ENCODE measurements around the gene CELSR1.

CELSR1 gene

GRCh38 chr22:46567471-46567870 lies 30.1 kb upstream of the CELSR1 start:
- Histone ChIP-seq H3K36me3 (ENCODE audit: control insufficient read depth, low read length) (no peaks in the 10 kb centered on the region), H4K20me1 (ENCODE audit: control insufficient read depth, insufficient read depth, low read depth, low read length) (no peaks in the 10 kb centered on the region), H3K4me2 (ENCODE audit: low read length) (no peak overlapping the region), H3K27me3 (ENCODE audit: control insufficient read depth, low read length) (no peaks in the 10 kb centered on the region), H3F3A (ENCODE audit: control insufficient read depth, insufficient read depth) (peaks cover 11% of the 10 kb centered on the region), H3K4me1 (ENCODE audit: control insufficient read depth, low read length) (peaks cover 19% of the 10 kb centered on the region), H3K27ac (ENCODE audit: low read depth, low read length) (no peak overlapping the region), H3K79me2 (ENCODE audit: control insufficient read depth, low read length) (no peaks in the 10 kb centered on the region), H3K4me3 (ENCODE audit: low read length) (no peak overlapping the region), H3K9me3 (ENCODE audit: control insufficient read depth, insufficient read depth, low read length) (peaks cover 10% of the 10 kb centered on the region), H3K9me2 (replicated peaks; ENCODE audit: control insufficient read depth, low read length) (no peaks in the 10 kb centered on the region)
- TF ChIP-seq CTCF (IDR thresholded peaks at IDR 0.05; ENCODE audit: low read depth, low read length, poor library complexity, severe bottlenecking) (no peak), EZH2phosphoT487 (IDR thresholded peaks at IDR 0.05; ENCODE audit: borderline replicate concordance, low read length) (no peak)

GRCh38 chr22:46564084-46564714 lies 26.8 kb upstream of the CELSR1 start:
- Histone ChIP-seq H3K4me1 (ENCODE audit: control insufficient read depth, low read length) (peaks cover 37% of the 10 kb centered on the region), H4K20me1 (ENCODE audit: control insufficient read depth, insufficient read depth, low read depth, low read length) (no peaks in the 10 kb centered on the region), H3K79me2 (ENCODE audit: control insufficient read depth, low read length) (no peaks in the 10 kb centered on the region), H3K9me2 (replicated peaks; ENCODE audit: control insufficient read depth, low read length) (no peaks in the 10 kb centered on the region), H3K27ac (ENCODE audit: low read depth, low read length) (no peak overlapping the region), H3K4me3 (ENCODE audit: low read length) (peak overlapping the region; percentile 62), H3K27me3 (ENCODE audit: control insufficient read depth, low read length) (no peaks in the 10 kb centered on the region), H3K9me3 (ENCODE audit: control insufficient read depth, insufficient read depth, low read length) (no peaks in the 10 kb centered on the region), H3K36me3 (ENCODE audit: control insufficient read depth, low read length) (no peaks in the 10 kb centered on the region), H3F3A (ENCODE audit: control insufficient read depth, insufficient read depth) (peaks cover 15% of the 10 kb centered on the region), H3K4me2 (ENCODE audit: low read length) (peak overlapping the region; percentile 80)
- TF ChIP-seq EZH2phosphoT487 (IDR thresholded peaks at IDR 0.05; ENCODE audit: borderline replicate concordance, low read length) (no peak), CTCF (IDR thresholded peaks at IDR 0.05; ENCODE audit: low read depth, low read length, poor library complexity, severe bottlenecking) (no peak)

- H3K4me3 ChIP-seq (ENCODE audit: low read length) = peak overlapping the region; percentile 62
- H3F3A ChIP-seq (ENCODE audit: control insufficient read depth, insufficient read depth) = peaks cover 13% of the 10 kb centered on the region
- peak overlapping the region; percentile 55 for H3K27ac ChIP-seq (ENCODE audit: low read depth, low read length)
- no peaks in the 10 kb centered on the region for H4K20me1 ChIP-seq (ENCODE audit: control insufficient read depth, insufficient read depth, low read depth, low read length)
- H3K4me1 ChIP-seq (ENCODE audit: control insufficient read depth, low read length) = peaks cover 37% of the 10 kb centered on the region
- H3K4me2 ChIP-seq (ENCODE audit: low read length) = peak overlapping the region; percentile 80
- no peaks in the 10 kb centered on the region for H3K9me2 ChIP-seq (replicated peaks; ENCODE audit: control insufficient read depth, low read length)
- H3K9me3 ChIP-seq (ENCODE audit: control insufficient read depth, insufficient read depth, low read length) = no peaks in the 10 kb centered on the region
- no peaks in the 10 kb centered on the region for H3K27me3 ChIP-seq (ENCODE audit: control insufficient read depth, low read length)
- H3K79me2 ChIP-seq (ENCODE audit: control insufficient read depth, low read length) = no peaks in the 10 kb centered on the region
- TF ChIP-seq CTCF (IDR thresholded peaks at IDR 0.05; ENCODE audit: low read depth, low read length, poor library complexity, severe bottlenecking) (peak; percentile 81), EZH2phosphoT487 (IDR thresholded peaks at IDR 0.05; ENCODE audit: borderline replicate concordance, low read length) (no peak)
- no peaks in the 10 kb centered on the region for H3K36me3 ChIP-seq (ENCODE audit: control insufficient read depth, low read length)
Measured at GRCh38 chr22:46563381-46564083, 26.1 kb upstream of the CELSR1 start.

Data from DOHH2 (cell line).